DMS114 treated with DMSO at 0.1 percent for 48 hours (cell line): ENCODE data around the gene FBXL5.

Source experiments
- DNase-seq: peaks from one replicate; lab custom pipeline; 2025; ENCODE audit not compliant: unreplicated experiment; lab: John Stamatoyannopoulos, UW

FBXL5 gene

GRCh38 chr4:15563871-15564270 is 91.3 kb downstream of the FBXL5 start:
- DNase-seq = no peak

DNA sequence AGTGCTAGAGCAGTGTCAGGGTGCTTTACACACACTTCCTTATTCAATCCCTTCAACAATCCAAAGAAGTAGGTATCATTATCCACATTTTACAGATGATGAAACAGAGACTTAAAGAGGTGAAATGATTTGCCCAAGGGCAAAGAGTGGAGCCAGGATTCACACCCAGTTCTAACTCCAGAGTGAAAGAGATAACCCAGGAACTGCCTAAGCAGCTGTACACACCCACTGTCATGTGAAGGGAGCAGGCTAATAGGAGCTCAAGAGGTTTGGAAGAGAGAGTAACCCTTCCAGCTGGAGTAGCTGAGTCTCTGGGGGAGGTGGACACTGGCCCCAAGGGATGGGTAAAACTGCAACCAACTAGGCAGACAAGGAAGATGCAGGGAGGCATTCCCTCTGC is 92.5 kb downstream of the FBXL5 start:
- no peak for DNase-seq

DNA sequence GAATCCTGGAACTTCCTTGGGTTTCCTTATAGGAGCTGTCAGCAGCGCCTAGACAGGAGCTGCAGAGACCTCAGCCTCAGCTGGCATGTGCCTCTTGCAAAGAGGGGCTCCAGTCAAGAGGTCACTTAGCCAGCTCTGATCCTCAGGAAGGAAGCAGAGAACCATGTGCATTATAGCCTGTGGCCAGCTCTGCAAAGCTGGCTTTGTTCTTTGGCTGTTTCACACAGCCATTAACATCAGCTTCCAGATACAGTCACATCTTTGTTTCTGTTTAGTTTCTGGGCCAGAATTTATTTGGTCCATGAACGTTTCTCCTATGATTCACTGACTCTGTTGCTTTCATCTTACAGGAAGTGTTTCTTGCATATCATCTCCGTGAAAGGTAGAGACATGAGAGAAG is 93.0 kb downstream of the FBXL5 start:
- no peak for DNase-seq

DNA sequence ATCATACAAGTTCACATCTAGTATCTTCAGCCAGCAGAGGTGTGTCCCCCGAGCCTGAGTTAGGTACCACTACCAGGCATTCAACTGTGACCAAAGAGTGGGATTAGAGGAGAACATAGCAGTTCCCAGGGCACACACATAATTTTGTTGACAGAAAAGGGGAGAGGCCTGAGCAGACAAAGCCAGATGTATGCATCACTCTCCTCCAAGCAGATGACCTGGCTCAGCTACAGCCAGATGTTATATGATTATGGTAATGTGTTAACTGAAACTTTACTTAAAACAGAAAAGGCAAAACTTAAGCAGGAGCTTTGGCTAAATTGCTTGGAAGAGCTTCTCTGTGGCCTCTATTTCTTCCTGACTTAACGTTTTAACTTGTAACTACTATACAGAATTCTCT is 96.6 kb downstream of the FBXL5 start:
- DNase-seq = no peak

- DNase-seq = no peak
Measured at GRCh38 chr4:15557786-15558550, 97.2 kb downstream of the FBXL5 start.

- no peak for DNase-seq
Measured at GRCh38 chr4:15556511-15557092, 98.6 kb downstream of the FBXL5 start.
